Fibroblast of villous mesenchyme (primary cell): ENCODE results near the gene REPS1. TPM values are rescaled to one million over a fixed set of nuclear protein-coding genes. Genes with fewer than 3 reads are reported as not detected.
"Not testable (repeated sequence)": the region's sequence is repeated elsewhere in the genome, so short reads cannot be mapped to it uniquely, and the experiment has no call there.

Experiments
- DNase-seq: peaks from one replicate; pipeline ENCODE4 v3.0.0-alpha.2; 2010; ENCODE audit warnings: low read depth
- H3K4me3 ChIP-seq: 2 replicates; pipeline ENCODE4 v1.5.1; 2011; ENCODE audit warnings: low read depth, mild to moderate bottlenecking, low read length
- CTCF ChIP-seq: IDR thresholded peaks from 2 replicates; pipeline ENCODE4 v1.5.1; 2012; ENCODE audit warnings: low read depth, mild to moderate bottlenecking, low read length; ENCODE audit not compliant: insufficient read depth
- total RNA-seq: library from RNA; depleted of rRNA; stranded (reverse); fragments of >200 nt; gene quantifications from 2 replicates; pipeline ENCODE4 v1.2.3, GENCODE V29; 2012

The REPS1 gene
- total RNA-seq, 1 donor: 43.2 TPM

GRCh38 chr6:139028215-139028657 lies 40.2 kb upstream of the REPS1 start:
- peak overlapping the region; percentile 82 for H3K4me3 ChIP-seq
- no peak for TF ChIP-seq CTCF
- no peak for DNase-seq

- peak; percentile 21 for DNase-seq
Measured at GRCh38 chr6:139027620-139028182, 39.6 kb upstream of the REPS1 start.

GRCh38 chr6:139025416-139025815 lies 37.4 kb upstream of the REPS1 start:
- DNase-seq, H3K4me3 ChIP-seq: not testable (repeated sequence)

More at GRCh38 chr6:139027620-139028182, 39.6 kb upstream of the REPS1 start:
- H3K4me3 ChIP-seq: peak overlapping the region; percentile 82
- no peak for TF ChIP-seq CTCF

- DNase-seq: no peak
- H3K4me3 ChIP-seq: no peak overlapping the region
- no peak for TF ChIP-seq CTCF
Measured at GRCh38 chr6:139020689-139021088, 32.6 kb upstream of the REPS1 start.

- TF ChIP-seq CTCF: no peak
- no peak for DNase-seq
Measured at GRCh38 chr6:139019722-139020121, 31.7 kb upstream of the REPS1 start.

GRCh38 chr6:139017227-139017626 lies 29.2 kb upstream of the REPS1 start:
- no peak overlapping the region for H3K4me3 ChIP-seq
- TF ChIP-seq CTCF: no peak
- DNase-seq: no peak

More at GRCh38 chr6:139019722-139020121, 31.7 kb upstream of the REPS1 start:
- no peak overlapping the region for H3K4me3 ChIP-seq

- DNase-seq: peak; percentile 36
- H3K4me3 ChIP-seq: no peak overlapping the region
- no peak for TF ChIP-seq CTCF
Measured at GRCh38 chr6:139016337-139017213, 28.5 kb upstream of the REPS1 start.
